HL-60 (cell line): Measurements from ENCODE around the gene BCL2.

ENCODE experiments used
- CTCF ChIP-seq: IDR thresholded peaks from one replicate; pipeline ENCODE4 v1.5.1; 2011; ENCODE audit warnings: low read length, control low read depth, inconsistent platforms; ENCODE audit not compliant: insufficient read depth
- GABPA ChIP-seq: IDR thresholded peaks from 2 replicates; pipeline ENCODE4 v1.6.1; 2012; ENCODE audit warnings: low read depth

- no peak for TF ChIP-seq GABPA
- TF ChIP-seq CTCF: no peak
Measured at GRCh38 chr18:63186520-63187222, 132.9 kb downstream of the BCL2 start.
